Kidney epithelial cell (primary cell): ENCODE measurements around the gene FOXL2. TPM values are rescaled to one million over a fixed set of nuclear protein-coding genes. Genes with fewer than 3 reads are reported as not detected.

ENCODE experiments used
- DNase-seq: peaks from one replicate; pipeline ENCODE4 v3.0.0-alpha.2; 2010; ENCODE audit warnings: low read depth
- H3K27me3 ChIP-seq: 2 replicates; pipeline ENCODE4 v1.6.0; 2011; ENCODE audit warnings: low read length; ENCODE audit not compliant: control insufficient read depth, insufficient read depth
- H3K36me3 ChIP-seq: 2 replicates; pipeline ENCODE4 v1.5.1; 2011; ENCODE audit warnings: low read length; ENCODE audit not compliant: control insufficient read depth, insufficient read depth
- H3K4me3 ChIP-seq: 2 replicates; pipeline ENCODE4 v1.5.1; 2011; ENCODE audit warnings: low read depth, mild to moderate bottlenecking, control low read depth, low read length
- total RNA-seq: library from RNA; depleted of rRNA; stranded (reverse); fragments of >200 nt; gene quantifications from 2 replicates; pipeline ENCODE4 v1.2.3, GENCODE V29; 2015
- TF ChIP-seq, protein P1 (sequence below): IDR thresholded peaks from 2 replicates; pipeline ENCODE4 v1.5.1; 2011; ENCODE audit warnings: mild to moderate bottlenecking, moderate library complexity, low read length, control low read depth, inconsistent platforms; ENCODE audit not compliant: insufficient read depth, poor library complexity, severe bottlenecking

FOXL2 gene
- total RNA-seq, 1 donor from 2014 or later: 0.54 TPM

- Histone ChIP-seq H3K4me3 (no peak overlapping the region), H3K36me3 (no peaks in the 10 kb centered on the region), H3K27me3 (peaks cover 63% of the 10 kb centered on the region)
- TF ChIP-seq, protein P1, sequence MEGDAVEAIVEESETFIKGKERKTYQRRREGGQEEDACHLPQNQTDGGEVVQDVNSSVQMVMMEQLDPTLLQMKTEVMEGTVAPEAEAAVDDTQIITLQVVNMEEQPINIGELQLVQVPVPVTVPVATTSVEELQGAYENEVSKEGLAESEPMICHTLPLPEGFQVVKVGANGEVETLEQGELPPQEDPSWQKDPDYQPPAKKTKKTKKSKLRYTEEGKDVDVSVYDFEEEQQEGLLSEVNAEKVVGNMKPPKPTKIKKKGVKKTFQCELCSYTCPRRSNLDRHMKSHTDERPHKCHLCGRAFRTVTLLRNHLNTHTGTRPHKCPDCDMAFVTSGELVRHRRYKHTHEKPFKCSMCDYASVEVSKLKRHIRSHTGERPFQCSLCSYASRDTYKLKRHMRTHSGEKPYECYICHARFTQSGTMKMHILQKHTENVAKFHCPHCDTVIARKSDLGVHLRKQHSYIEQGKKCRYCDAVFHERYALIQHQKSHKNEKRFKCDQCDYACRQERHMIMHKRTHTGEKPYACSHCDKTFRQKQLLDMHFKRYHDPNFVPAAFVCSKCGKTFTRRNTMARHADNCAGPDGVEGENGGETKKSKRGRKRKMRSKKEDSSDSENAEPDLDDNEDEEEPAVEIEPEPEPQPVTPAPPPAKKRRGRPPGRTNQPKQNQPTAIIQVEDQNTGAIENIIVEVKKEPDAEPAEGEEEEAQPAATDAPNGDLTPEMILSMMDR: no peak
- no peak for DNase-seq
Observed at GRCh38 chr3:138936741-138937689, 9.9 kb downstream of the FOXL2 start.

DNA sequence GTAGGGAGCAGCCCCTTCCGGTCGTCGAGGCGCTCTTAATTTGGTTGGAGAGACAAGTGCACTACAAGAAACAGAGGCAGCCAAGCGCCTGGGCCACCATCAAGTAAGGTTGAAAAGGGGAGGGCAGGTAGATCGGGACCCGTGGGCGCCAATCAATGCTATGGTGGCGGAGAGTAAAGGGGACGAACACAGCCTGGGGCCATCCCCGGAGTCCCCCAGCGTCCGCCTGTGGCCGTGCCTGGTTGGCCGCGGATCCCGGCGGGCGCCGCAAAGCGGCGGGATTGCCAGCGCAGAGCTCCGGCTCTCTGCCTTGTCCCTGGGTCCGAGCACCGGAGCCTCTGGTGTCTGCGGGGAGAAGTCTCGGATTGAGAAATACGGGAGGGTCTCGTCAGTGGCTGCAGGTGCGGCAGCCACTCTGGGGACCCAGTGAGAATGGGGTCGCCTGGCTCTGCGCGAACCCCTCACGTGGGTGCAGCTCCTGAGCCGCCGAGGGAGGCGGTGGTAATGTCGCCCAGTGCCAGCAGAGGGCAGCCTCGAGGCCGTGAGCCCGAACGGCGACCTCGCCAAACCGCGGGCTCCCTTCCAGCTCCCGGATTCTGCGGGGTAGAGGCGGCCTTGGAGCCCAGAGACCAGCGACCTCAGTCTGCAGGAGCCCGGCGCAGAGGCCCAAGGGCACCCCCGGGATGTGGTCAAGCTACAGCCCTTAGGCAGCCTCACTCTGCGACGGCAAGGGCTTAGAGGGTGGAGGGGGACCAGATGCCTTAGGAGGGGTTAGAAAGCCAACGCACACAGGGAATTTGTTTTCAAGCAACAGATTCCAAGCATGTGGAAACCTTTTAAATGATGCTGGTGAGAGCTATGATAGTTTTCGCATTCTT is 10.8 kb downstream of the FOXL2 start:
- Histone ChIP-seq H3K4me3 (peak overlapping the region; percentile 38), H3K27me3 (peaks cover 57% of the 10 kb centered on the region), H3K36me3 (no peaks in the 10 kb centered on the region)
- DNase-seq: no peak
- TF ChIP-seq, protein P1: peak; percentile 87

DNA sequence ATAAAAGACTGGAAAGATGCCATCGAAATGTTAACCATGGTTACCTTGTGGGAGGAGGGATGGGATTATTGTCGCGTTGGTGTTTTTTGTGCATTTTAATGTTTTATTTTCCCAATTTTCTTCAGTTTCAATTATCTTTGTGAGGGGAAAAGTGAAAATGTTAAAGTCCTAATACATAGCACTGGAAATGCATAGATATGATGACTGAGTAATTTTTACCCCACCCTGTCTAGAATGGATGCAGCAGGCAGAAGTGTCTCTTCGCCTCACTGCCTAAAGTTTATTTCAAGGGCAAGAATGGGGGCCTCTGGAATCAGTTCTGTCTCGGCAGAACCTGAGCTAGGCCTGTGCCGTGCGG is 11.5 kb downstream of the FOXL2 start:
- H3K27me3 ChIP-seq: peaks cover 51% of the 10 kb centered on the region
- DNase-seq: no peak
- TF ChIP-seq, protein P1: no peak
- H3K36me3 ChIP-seq: no peaks in the 10 kb centered on the region
- H3K4me3 ChIP-seq: no peak overlapping the region

DNA sequence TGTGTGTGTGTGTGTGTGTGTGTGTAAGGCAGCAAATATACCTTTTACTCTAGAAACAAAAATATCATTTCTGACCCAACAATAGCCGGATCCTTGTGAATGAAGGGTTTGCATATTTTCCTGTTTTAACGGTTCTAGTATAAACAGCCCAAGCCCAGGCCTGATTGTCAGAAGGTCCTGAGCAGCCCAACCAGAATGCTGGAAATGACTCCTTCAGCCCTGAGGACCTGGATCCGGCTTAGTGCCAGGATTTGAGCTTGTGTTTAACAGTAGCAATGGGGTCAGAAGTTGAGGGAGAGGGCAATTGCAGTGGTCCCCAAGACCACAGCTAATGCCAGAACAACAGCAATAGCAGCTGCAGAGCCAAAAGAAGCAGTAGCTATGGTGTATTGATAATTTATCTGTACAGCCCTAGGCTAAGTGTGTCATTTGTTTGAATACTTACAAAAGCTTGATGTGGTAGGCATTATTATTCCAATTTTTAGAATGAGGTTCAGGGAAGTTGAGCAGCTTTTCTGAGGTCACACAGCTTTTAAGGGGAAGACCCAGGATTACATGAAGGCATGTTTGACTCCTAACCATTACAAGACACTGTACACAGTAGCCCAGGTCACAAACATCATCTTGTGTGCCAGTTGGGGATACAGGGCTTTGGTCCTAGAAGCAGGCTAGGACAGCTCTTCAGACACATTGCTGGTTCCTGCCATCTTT is 12.8 kb downstream of the FOXL2 start:
- Histone ChIP-seq H3K4me3 (no peak overlapping the region), H3K36me3 (no peaks in the 10 kb centered on the region), H3K27me3 (peaks cover 39% of the 10 kb centered on the region)
- TF ChIP-seq, protein P1: no peak
- DNase-seq: no peak

GRCh38 chr3:138933068-138933668 is 13.8 kb downstream of the FOXL2 start:
- TF ChIP-seq, protein P1: no peak
- Histone ChIP-seq H3K27me3 (peaks cover 29% of the 10 kb centered on the region), H3K4me3 (no peak overlapping the region), H3K36me3 (no peaks in the 10 kb centered on the region)
- no peak for DNase-seq
